Glomerular visceral epithelial cell (primary cell): Measurements from ENCODE around the gene MS4A7.
"Not testable (repeated sequence)": the region's sequence is repeated elsewhere in the genome, so short reads cannot be mapped to it uniquely, and the experiment has no call there.

Source experiments
- DNase-seq: peaks from one replicate; pipeline ENCODE4 v3.0.0-alpha.2; 2016; ENCODE audit errors: extremely low spot score

MS4A7 gene, protein sequence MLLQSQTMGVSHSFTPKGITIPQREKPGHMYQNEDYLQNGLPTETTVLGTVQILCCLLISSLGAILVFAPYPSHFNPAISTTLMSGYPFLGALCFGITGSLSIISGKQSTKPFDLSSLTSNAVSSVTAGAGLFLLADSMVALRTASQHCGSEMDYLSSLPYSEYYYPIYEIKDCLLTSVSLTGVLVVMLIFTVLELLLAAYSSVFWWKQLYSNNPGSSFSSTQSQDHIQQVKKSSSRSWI

DNA sequence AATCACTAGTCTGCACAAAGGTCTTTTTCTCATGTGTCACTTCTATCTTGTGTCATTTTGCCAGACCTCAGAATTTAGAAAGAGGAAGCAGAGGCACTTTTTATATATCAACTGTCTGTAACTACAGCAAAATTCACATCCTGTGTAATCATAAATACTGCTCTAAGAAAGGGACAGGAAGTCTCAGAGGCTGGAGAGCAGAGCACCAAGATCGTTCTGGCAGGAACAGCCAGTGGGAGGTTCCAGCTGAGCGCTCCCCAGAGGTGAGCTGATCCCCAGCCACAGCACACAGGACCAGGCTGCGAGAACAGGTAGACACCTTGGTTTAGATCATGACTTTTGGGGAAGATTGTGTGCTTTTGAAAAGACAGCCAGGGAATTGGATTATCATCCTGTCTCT is at the start of gene MS4A7:
MS4A7 (plus strand) TSS at position 179 of the 400 bp plus-strand sequence. CDS start 4,610 bp downstream, outside the sequence.
- DNase-seq: no peak

DNA sequence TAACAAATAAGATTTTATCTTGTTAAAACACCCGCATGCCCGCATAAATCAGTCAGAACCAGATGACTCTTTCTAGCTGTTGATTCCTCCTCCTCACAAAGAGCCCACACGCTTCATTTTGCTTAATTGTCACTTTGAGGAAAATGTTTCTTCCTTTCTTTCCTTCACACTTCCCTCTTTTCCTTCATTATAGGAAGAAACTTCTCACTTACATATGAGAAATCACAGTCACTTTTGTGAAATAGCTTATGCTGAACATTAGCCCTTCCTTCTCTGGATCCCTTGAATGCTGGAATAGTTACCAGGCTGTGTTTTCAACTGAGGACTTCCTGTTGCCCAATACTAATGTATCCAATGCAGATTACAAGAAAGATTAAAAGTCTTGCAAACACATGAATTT is 45.5 kb upstream of the MS4A7 start:
- DNase-seq: no peak

DNA sequence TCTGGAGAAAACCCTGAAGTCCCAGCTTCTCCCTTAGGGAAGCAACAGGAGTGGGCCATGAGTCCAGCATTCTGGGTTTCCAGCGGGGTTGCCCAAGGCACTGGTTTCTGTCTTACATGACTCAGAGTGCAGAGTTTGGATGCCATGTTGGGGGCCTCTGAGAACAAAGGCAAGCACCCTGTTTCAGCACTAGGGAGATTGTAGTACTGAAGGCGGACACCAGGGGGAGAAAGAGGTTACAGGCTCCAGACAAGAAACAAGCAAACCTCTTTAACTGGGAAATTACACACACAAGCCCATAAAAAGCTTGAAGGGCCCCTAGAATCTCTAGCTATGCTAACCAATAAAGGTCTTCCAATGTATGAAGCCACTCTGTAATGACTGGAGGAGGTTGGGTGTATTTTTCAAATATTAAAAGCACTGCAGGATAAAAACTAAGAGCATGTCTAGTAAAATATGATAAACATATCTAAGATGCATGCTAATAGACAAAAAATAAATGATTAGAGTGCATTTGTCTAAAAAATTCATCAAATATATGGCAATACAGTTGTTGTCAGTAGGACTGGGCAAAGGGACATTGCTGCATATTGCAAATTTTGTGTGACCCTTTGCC is 44.2 kb upstream of the MS4A7 start:
- DNase-seq: peak; percentile 57

DNA sequence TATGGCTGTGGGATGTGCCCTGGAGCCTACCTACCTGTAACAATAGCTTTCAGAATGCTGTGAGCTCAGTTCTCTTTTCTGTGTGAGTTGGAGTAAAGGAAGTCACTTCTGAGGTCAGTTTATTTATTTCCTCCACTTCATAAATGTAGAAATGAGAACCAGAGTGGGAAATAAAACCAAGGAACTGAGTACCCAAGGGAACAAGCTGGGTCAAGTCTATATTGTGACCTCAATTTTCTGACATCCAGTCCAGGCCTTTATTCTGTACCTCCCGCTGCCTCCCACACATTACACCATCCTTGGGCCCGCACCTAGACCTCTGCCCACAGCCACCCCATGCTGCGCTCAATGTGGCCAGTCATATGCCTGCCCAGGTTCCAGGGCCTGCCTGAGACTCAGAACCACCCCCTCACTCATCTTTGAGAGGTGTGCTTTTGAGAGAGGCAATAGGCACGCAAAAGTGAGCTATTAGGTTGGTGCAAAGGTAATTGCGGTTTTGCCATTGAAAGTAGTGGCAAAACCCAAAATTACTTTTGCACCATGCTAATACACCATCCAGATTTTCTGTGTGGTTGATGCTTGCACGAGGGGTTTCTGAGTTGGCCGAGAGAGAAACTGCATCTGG is 41.5 kb upstream of the MS4A7 start:
- DNase-seq: no peak

DNA sequence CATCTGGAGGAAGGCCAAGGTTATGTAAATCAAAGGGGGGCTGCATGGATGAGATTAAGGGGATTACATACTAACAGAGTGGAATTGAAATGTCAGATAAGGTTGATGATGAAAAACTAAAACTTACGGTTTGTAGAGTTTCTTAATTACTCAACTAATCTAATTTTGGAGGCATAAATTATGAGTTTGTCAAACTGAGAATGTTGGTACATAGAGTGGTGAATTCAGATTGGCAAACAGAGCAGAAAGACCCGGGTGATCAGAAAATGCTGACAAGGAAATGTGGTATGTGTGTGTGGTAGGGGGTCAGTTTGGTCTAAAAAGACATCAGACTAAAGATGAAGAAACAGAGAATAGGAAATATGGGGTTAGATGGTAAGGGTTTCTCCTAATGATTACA is 40.3 kb upstream of the MS4A7 start:
- no peak for DNase-seq

DNA sequence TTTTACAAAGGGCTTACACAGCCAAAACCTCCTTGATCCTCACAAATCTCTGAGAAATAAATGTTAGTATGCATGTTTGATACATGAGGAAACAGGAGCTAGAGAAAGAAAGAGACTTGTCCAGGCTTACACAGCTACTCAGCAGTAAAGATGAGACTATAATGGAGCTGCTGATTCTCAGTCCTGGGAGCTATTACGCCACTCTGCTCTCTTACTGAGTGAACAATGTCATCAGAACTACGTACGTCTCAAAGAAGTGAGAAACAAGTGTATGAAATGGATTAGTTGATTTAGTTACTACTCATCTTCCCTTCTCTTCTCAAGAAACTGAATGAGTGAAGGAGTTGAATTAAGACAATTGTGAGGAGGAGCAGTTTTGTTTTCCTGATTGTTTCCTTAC is 39.0 kb upstream of the MS4A7 start:
- DNase-seq: no peak

DNA sequence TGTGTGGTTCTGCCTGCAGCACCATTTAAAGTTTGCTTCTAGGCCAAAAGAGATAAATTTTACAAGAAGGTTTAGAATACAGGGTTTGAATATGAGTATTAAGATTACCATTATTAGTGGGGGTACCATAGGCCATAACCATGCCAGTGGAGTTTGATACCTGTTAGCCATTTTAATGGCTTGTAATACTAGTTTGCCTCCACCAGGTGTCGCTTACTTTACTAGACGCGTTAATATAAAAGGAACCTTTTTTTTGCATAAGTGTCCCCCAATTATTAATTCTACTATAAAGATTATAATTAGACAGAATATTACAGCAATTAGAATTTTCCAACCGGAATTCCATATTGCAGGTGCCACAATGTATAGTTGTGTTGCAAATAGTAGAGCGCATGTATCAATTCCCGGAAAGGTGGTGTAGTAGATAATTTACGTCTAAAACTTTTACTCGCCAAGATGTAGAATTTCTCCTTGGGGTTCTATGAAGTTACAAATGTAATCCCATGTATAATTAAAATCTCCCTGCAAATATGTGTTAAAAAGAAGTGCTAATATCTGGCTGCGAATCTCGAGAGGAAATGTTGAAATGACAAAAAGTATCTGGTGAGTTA is 35.1 kb upstream of the MS4A7 start:
- DNase-seq: peak; percentile 17

DNA sequence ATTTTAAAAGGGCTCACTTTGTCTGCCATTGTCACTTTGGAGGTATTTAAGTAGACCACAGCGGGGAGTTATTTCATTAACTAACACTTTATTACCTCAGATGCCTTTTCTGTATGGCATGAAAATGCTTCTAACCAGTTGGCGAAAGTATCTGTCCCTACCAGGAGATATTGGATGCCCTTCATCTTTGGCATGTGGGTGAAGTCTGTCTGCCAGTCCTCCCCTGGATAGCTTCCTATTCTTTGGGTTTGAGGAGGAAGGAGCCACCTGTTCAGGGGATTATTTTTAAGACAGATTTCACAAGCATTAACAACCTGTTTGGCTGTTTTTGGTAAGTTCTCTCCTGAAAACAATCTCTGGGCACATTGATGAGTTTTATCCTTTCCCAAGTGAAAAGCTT is 34.2 kb upstream of the MS4A7 start:
- DNase-seq: no peak

DNA sequence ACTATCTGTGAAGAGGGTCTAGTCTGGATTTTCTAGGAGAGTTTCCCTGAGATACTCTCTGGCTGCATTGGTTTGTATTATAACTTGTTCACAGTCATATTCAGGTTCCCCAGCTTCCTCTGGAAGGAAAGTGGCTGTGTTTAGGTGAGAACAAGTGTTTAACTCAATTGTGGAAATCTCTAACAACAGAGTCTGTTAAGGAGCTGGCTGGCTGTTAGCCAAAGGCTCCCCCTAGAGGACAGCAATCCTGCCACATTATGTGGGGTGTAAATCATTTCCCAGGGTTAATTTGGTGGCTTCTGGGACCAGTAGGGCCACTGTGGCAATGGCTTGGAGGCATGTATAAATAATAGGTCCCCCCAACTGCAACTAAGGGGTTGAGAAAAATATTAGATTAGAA is 32.8 kb upstream of the MS4A7 start:
- DNase-seq: peak; percentile 25

DNA sequence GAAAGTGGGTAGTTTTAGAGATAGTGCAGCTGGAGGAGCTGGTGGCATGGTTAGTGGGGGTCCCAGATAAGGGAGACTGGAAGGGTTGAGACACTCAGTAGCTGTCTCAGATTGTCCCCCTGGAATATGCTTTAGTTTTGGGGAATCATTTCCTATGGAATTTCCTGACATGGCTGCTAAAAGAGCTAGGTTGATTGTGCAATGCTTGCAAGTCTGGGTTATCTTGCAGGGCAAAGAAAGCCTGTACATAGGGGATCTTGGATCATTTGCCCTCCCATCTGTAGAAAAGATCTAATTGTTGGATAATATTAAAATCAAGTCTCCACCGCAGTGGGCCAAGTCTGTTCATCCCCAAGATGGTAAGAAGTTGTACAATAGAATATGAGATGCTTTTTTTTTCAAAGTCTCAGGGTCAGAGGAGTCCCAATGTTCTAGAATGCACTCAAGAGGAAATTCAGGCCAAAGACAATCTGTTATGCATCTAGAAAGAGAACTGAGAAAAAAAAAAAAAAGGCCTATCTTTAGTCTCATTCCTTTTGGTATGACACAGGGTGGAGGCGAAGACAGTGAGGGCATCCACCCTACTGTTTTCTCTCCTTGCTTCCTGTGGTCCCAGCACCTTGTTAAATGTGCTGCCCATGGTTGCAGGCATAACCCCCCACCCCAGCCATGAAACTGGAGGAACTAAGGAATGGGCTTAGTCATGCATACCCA is 31.1 kb upstream of the MS4A7 start:
- no peak for DNase-seq

DNA sequence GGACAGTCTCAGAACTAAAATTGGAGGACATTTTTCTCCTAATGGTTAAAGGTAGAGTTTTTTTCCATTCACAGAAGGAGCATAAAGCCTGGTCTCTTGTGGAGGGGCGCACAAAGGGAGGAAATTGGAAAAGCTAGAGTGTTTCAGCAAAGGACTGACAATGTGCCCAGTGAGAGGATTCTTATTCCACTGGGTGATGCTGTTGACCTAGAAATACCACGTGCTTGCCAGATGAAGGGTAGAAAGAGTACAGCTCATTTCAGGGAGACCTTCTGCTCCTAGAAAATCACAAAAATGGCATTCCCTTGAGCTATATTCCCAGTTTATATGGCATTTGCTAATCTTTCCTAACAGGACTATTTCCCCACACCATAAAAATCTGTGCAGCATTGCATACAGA is 30.2 kb upstream of the MS4A7 start:
- DNase-seq: no peak

DNA sequence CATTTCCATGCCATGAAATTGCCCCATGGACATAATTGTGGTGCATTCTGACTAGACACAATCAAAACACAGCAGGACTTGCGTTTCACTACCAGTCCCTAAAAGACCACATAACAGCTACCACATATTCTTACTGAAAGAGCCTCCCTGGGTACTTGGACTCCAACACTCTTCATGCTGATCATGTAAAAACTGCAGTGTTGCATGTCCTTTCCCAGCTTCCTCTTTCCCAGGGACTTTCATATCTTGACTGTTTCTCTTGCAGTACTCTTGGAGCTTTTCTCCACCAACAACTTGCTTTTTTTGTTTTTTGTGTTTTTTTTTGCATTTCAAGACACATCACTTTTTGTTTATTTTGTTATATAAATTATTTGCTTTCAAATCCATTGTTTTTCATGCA is 28.3 kb upstream of the MS4A7 start:
- DNase-seq: no peak

DNA sequence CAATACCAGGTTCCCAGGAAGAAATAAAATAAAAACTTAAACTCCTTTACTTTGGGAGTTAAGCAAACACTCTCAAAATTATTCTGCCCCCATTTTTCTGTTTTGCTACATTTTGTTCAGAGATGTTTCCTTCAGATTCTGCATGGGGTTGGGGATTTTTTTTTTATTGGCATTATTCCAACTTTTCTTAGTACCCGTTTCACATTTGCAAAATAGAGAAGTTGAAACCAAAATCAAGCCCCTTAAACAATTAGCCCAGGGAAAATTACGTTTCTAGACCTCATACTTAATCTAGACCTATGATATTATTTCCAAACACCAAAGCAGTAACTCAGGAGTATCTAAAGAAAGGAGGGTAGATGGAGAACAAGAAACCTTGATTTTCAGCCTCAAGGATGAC is 20.6 kb upstream of the MS4A7 start:
- no peak for DNase-seq

DNA sequence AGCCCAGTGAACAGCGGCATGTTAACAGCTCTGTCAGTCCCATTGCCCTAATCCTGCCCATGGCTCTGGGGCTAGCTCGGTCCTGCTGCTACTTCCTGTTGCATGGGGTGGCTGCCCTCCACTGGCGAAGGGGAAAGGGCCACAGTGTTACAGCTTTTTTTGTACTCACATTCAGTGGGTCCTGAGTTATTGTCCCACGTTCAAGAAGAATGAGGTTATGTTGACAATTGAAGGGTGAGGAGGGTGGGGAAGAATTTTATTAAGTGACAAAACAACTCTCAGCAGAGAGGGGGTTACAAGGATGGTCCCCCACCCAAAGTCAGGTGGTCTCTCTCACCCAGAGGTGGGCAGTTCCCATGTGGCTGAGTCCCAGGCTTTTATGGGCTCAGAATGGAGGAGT is 17.7 kb upstream of the MS4A7 start:
- DNase-seq: no peak

DNA sequence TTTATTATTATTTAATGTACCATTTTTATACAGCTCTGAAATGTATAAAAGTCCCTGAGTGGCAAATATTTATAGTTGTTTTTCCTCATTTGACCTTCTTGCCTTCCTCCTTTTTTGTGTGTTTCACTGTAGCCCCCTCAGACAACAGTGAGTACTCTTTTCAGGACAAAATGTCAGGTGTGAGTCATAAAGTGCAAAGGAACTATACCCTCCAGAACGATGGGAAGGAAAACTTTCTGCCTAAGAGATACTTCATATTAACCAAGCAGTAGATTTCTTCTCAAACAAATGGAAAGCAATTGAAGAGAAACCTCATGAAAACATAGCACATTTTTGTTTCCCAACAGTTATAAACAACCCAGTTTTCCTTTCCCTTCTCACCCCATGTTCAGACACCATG is 16.1 kb upstream of the MS4A7 start:
- no peak for DNase-seq

DNA sequence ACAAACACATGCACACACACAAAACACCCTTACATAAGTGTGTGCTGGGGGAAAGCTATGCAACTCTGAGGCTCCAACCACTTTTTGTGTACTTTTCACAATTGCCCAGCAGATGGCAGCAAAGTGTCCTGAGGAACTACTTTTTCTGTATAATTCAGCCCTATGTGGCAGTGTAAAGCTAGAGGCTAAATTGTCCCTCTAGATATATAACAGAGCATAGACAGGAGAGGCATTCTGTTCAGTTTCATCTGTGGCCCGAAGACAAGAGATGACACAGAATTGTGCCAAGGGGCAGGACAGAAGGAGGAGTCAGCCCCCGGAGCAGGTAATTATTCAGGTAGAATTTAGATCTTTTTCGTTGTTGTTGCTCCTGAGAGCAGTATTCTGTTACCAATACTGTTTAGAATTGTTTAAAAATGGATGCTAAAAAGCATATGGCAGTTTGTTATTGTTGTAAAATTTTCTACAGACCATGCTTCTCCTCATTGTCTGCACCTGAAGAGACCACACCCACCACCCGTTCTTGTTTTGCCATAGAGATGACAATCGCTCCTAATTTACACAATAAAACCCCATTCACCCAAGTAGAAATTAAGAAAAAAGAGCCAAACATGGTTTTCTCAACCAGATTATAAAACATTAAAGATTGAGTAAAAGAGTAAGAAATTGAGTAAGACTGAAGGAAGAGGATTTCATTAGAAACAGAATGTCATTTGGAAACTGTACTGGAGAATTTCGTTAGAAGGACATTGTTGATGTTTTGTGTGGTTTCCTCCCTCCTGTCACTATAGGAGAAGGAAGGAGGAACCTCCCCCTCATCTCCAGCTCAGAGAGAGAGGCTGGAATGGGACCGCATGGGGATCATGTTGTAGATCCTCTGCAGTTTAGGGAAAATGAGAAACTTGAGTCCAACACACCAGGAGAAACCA is 14.5 kb upstream of the MS4A7 start:
- DNase-seq: peak; percentile 60

DNA sequence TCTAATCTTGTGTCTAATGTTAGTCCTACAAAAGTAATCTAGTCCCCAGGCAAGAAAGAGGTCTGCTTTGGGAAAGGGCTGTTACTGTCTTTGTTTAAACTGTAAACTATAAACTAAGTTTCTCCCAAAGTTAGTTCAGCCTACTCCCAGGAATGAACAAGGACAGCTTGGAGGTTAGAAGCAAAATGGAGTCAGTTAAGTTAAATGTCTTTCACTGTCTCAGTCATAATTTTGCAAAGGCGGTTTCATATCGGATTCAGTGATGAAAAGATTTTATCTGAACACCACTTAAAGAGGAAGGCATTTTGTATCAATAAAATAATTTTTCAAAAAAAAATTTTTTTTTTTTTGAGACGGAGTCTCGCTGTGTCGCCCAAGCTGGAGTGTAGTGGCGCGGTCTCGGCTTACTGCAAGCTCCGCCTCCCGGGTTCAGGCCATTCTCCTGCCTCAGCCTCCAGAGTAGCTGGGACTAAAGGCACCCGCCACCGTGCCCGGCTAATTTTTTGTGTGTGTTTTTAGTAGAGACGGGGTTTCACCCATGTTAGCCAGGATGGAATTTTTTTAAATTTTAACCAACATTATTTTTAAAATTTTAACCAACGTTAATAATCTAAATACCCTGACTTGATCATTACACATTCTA is 11.9 kb upstream of the MS4A7 start:
- not testable (repeated sequence) for DNase-seq

DNA sequence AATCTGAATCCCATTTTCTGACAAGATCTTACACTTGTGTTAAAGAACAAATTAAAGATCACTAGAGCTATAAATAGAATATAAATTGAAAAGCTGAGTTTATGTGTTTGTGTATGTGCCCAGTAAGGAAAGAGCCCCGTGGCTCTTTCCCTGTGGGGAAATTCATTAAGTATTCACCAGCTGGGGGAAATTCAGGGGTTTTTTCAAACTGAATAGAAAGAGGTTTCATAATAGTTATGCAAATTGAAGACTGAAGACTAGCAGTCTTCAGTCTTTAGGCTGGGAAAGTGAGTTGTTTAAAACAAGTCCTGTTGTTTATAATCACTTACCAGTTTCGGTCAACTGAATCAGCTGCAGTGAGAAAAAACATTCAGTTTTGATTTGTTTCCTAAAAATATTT is 11.3 kb upstream of the MS4A7 start:
- DNase-seq: no peak

DNA sequence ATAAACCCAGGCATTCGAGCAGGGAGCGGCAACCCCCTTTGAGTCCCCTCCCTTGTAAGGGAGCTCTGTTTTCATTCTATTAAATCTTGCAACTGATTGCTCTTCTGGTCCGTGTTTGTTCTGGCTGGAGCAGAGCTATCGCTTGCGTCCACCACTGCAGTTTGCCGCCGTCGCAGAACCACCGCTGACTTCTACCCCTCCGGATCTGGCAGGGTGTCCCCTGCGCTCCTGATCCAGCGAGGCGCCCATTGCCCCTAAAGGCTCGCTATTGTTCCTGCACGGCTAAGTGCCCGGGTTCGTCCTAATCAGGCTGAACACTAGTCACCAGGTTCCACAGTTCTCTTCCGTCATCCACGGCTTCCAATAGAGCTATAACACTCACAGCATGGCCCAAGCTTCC is 10.4 kb upstream of the MS4A7 start:
- DNase-seq: no peak

DNA sequence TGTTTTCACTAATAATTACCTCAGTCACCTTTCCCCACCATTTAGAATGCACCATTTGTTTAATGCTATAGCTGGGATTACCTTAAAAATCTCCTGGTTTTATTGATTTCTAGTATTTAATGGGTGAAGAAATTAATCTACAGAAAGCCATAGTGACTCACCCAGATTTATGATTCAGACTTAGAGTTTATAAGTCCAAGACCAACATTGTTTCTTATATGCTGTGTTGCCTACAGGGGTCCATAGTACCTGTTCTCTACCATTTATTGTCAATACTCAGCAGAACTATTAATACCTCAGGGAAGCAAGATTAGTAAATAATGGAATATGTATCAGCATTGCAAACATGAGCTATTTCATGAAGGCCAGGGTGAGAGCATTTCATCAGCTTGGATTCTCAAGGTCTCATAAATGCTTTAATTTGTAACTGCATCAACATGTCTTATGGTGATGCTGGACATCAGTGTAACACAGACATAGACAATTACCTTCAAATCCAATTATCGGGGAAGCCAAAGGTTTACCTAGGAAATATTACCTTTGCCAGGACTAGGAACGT is 8.0 kb upstream of the MS4A7 start:
- DNase-seq: no peak
